HepG2 (cell line): ENCODE data around the gene SLC25A51. TPM values are rescaled to one million over a fixed set of nuclear protein-coding genes. Genes with fewer than 3 reads are reported as not detected.

ENCODE experiments used
- EEA1 ChIP-seq: sonication (generic); formaldehyde crosslinking; IDR thresholded peaks from 2 replicates; pipeline ENCODE4 v1.5.1; 2020; ENCODE audit warnings: mild to moderate bottlenecking, missing genetic modification reagents, borderline replicate concordance
- HCFC1 ChIP-seq: fragments of 150-350 bp; IDR thresholded peaks from 2 replicates; pipeline ENCODE4 v1.6.1; 2014; ENCODE audit warnings: low read depth, low read length
- HOXA5 ChIP-seq: sonication (generic); formaldehyde crosslinking; IDR thresholded peaks from 2 replicates; pipeline ENCODE4 v1.4.0; 2020; ENCODE audit warnings: missing genetic modification reagents
- MATR3 ChIP-seq: sonication (generic); formaldehyde crosslinking; IDR thresholded peaks from 2 replicates; pipeline ENCODE4 v1.4.0; 2020; ENCODE audit warnings: missing genetic modification reagents
- NFYB ChIP-seq: sonication (generic); formaldehyde crosslinking; IDR thresholded peaks from 2 replicates; pipeline ENCODE4 v1.4.0; 2020; ENCODE audit warnings: missing genetic modification reagents
- SMAD1 ChIP-seq: sonication (generic); formaldehyde crosslinking; IDR thresholded peaks from 2 replicates; pipeline ENCODE4 v1.4.0; 2020; ENCODE audit warnings: missing genetic modification reagents, low read depth, mild to moderate bottlenecking, borderline replicate concordance
- SP1 ChIP-seq, 2 experiments: fragments of 450-650 bp in 1 of 2; sonication (generic) in 1 of 2; formaldehyde crosslinking in 1 of 2; IDR thresholded peaks; 2 replicates each; pipeline versions ENCODE4 v1.4.0 to v1.6.1; 2016 to 2020; ENCODE audit warnings: missing genetic modification reagents in 1 of 2
- SPEN ChIP-seq: sonication (generic); formaldehyde crosslinking; IDR thresholded peaks from 2 replicates; pipeline ENCODE4 v1.5.1; 2020; ENCODE audit warnings: low read depth, mild to moderate bottlenecking, missing genetic modification reagents
- TAF1 ChIP-seq: sonication (generic); formaldehyde crosslinking; IDR thresholded peaks from 2 replicates; pipeline ENCODE4 v1.4.0; 2020; ENCODE audit warnings: missing genetic modification reagents
- ZMYM3 ChIP-seq: sonication (generic); formaldehyde crosslinking; IDR thresholded peaks from 2 replicates; pipeline ENCODE4 v1.5.1; 2020; ENCODE audit warnings: mild to moderate bottlenecking, missing genetic modification reagents
- ZNF143 ChIP-seq: sonication (generic); formaldehyde crosslinking; IDR thresholded peaks from 2 replicates; pipeline ENCODE4 v1.4.0; 2020; ENCODE audit warnings: missing genetic modification reagents
- ZNF225 ChIP-seq: sonication (generic); formaldehyde crosslinking; IDR thresholded peaks from 2 replicates; pipeline ENCODE4 v1.4.0; 2020; ENCODE audit warnings: mild to moderate bottlenecking, missing genetic modification reagents
- ZNF382 ChIP-seq: sonication (generic); formaldehyde crosslinking; IDR thresholded peaks from 2 replicates; pipeline ENCODE4 v1.5.0; 2020; ENCODE audit warnings: missing genetic modification reagents, mild to moderate bottlenecking, borderline replicate concordance
- ZNF615 ChIP-seq: sonication (generic); formaldehyde crosslinking; IDR thresholded peaks from 2 replicates; pipeline ENCODE4 v1.5.0; 2020; ENCODE audit warnings: mild to moderate bottlenecking, missing genetic modification reagents, borderline replicate concordance
- ZNF775 ChIP-seq: sonication (generic); formaldehyde crosslinking; IDR thresholded peaks from 2 replicates; pipeline ENCODE4 v1.4.0; 2020; ENCODE audit warnings: missing genetic modification reagents, mild to moderate bottlenecking, moderate library complexity, borderline replicate concordance
- polyA plus RNA-seq, 8 experiments: library from polyadenylated mRNA; depleted of rRNA in 3 of 8; stranded (reverse) in 7 of 8; unstranded in 1 of 8; fragments of >200 nt; fragmentation: Illumina TruSeq in 4 of 8; extraction: Trizol in 4 of 8; gene quantifications; 2 replicates each; pipeline versions ENCODE4 v1.2.1 to v1.2.3, GENCODE V29; 2011 to 2016; ENCODE audit warnings: low read depth in 4 of 8, missing spikeins in 1 of 8, mixed read lengths in 1 of 8; ENCODE audit not compliant: insufficient read depth in 1 of 8
- total RNA-seq, 5 experiments: library from RNA; depleted of rRNA; stranded (reverse); fragments of >200 nt; fragmentation: Illumina TruSeq; extraction: Trizol; gene quantifications; 2 replicates each; pipeline ENCODE4 v1.2.3, GENCODE V29; 2016; ENCODE audit warnings: low read depth in 1 of 5
- TF ChIP-seq, protein P1 (sequence below): sonication (generic); formaldehyde crosslinking; IDR thresholded peaks from 2 replicates; pipeline ENCODE4 v1.5.0; 2020; ENCODE audit warnings: mild to moderate bottlenecking, missing genetic modification reagents, borderline replicate concordance
- TF ChIP-seq, protein P2 (sequence below), 2 experiments: sonication (generic) in 1 of 2; formaldehyde crosslinking in 1 of 2; IDR thresholded peaks; 2 replicates each; pipeline versions ENCODE4 v1.5.1 to v1.6.1; 2011 to 2020; ENCODE audit warnings: borderline replicate concordance in 1 of 2, low read depth in 1 of 2, low read length in 1 of 2, mild to moderate bottlenecking in 1 of 2, missing genetic modification reagents in 1 of 2, moderate library complexity in 1 of 2
- TF ChIP-seq, protein P3 (sequence below): sonication (generic); formaldehyde crosslinking; IDR thresholded peaks from 2 replicates; pipeline ENCODE4 v1.8.0; 2022; ENCODE audit warnings: missing genetic modification reagents, mild to moderate bottlenecking, inconsistent platforms, borderline replicate concordance
- TF ChIP-seq, protein P4 (sequence below): sonication (generic); formaldehyde crosslinking; IDR thresholded peaks from 2 replicates; pipeline ENCODE4 v1.4.0; 2020; ENCODE audit warnings: mild to moderate bottlenecking, low read depth, missing genetic modification reagents

The SLC25A51 gene
- total and polyA plus RNA-seq, 2 of the 13 experiments (the other 11 are each of a cell fraction or from before 2014, with no cell fraction given) = 14.6 to 37.7 TPM

DNA sequence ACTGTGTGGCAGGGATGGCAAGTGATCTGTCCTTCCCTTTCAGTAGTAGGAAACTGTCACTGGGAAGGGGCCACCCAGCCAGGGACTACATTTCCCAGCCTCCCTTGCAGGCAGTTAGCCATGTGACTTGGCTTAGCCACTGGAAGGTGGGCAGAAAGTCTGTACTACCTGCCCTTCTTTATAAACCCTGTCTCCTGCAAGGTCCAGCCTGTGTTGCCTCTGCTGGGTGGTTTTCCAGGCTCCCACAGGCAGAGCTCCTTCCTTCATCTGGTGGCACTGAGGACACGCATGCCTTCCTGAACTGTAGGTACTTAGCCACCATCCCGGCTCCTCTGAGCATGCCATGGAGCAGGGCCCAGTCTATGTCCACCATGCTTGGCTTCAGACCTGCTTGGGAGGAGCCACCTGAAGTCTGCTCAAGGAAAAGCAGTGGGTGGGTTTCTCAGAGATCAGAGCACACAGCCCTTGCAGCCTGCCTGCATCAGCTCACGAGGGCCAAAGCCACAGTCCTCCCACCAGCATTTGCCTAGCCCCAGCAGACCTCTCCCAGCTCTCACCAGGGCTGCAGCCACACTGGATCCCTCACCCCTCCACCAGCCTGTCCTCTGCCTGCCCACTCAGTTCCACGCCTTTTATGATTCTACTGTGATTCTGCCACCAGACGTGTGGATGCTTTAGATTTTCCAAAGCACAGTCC lies 16.7 kb upstream of the SLC25A51 start (continued):
- TF ChIP-seq, protein P1, sequence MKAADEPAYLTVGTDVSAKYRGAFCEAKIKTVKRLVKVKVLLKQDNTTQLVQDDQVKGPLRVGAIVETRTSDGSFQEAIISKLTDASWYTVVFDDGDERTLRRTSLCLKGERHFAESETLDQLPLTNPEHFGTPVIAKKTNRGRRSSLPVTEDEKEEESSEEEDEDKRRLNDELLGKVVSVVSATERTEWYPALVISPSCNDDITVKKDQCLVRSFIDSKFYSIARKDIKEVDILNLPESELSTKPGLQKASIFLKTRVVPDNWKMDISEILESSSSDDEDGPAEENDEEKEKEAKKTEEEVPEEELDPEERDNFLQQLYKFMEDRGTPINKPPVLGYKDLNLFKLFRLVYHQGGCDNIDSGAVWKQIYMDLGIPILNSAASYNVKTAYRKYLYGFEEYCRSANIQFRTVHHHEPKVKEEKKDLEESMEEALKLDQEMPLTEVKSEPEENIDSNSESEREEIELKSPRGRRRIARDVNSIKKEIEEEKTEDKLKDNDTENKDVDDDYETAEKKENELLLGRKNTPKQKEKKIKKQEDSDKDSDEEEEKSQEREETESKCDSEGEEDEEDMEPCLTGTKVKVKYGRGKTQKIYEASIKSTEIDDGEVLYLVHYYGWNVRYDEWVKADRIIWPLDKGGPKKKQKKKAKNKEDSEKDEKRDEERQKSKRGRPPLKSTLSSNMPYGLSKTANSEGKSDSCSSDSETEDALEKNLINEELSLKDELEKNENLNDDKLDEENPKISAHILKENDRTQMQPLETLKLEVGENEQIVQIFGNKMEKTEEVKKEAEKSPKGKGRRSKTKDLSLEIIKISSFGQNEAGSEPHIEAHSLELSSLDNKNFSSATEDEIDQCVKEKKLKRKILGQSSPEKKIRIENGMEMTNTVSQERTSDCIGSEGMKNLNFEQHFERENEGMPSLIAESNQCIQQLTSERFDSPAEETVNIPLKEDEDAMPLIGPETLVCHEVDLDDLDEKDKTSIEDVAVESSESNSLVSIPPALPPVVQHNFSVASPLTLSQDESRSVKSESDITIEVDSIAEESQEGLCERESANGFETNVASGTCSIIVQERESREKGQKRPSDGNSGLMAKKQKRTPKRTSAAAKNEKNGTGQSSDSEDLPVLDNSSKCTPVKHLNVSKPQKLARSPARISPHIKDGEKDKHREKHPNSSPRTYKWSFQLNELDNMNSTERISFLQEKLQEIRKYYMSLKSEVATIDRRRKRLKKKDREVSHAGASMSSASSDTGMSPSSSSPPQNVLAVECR = no peak
- TF ChIP-seq MATR3 = no peak
- no peak for TF ChIP-seq ZNF775 (CRISPR knock-in tag)
- no peak for TF ChIP-seq SP1 (IDR thresholded peaks at IDR 0.05)
- TF ChIP-seq SP1 (CRISPR knock-in tag; IDR thresholded peaks at IDR 0.05) = no peak
- TF ChIP-seq ZMYM3 (CRISPR knock-in tag) = no peak
- TF ChIP-seq HCFC1 = peak; percentile 59; the same call in 1 of the 2 replicates
- peak; percentile 31; the same call in 1 of the 2 replicates for TF ChIP-seq NFYB (CRISPR knock-in tag)
- no peak for TF ChIP-seq EEA1 (CRISPR knock-in tag)
- TF ChIP-seq, protein P2, sequence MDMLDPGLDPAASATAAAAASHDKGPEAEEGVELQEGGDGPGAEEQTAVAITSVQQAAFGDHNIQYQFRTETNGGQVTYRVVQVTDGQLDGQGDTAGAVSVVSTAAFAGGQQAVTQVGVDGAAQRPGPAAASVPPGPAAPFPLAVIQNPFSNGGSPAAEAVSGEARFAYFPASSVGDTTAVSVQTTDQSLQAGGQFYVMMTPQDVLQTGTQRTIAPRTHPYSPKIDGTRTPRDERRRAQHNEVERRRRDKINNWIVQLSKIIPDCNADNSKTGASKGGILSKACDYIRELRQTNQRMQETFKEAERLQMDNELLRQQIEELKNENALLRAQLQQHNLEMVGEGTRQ (IDR thresholded peaks at IDR 0.05; ENCODE audit: low read depth, low read length) = peak; percentile 47
- TF ChIP-seq, protein P2 (CRISPR knock-in tag; IDR thresholded peaks at IDR 0.05; ENCODE audit: borderline replicate concordance) = peak; percentile 74; the same call in 1 of the 2 replicates
- TF ChIP-seq SMAD1 (CRISPR knock-in tag) = no peak
- TF ChIP-seq, protein P3, sequence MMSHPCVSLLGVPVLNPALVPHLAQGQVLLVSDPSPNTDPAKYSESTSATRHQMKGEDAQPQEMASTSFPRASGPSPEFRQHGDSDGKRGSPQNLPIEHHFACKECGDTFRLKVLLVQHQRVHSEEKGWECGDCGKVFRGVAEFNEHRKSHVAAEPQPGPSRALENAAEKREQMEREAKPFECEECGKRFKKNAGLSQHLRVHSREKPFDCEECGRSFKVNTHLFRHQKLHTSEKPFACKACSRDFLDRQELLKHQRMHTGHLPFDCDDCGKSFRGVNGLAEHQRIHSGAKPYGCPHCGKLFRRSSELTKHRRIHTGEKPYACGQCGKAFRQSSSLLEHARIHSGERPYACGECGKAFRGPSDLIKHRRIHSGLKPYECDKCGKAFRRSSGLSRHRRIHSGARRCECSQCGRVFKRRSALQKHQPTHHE (CRISPR knock-in tag) = no peak
- TF ChIP-seq, protein P4, sequence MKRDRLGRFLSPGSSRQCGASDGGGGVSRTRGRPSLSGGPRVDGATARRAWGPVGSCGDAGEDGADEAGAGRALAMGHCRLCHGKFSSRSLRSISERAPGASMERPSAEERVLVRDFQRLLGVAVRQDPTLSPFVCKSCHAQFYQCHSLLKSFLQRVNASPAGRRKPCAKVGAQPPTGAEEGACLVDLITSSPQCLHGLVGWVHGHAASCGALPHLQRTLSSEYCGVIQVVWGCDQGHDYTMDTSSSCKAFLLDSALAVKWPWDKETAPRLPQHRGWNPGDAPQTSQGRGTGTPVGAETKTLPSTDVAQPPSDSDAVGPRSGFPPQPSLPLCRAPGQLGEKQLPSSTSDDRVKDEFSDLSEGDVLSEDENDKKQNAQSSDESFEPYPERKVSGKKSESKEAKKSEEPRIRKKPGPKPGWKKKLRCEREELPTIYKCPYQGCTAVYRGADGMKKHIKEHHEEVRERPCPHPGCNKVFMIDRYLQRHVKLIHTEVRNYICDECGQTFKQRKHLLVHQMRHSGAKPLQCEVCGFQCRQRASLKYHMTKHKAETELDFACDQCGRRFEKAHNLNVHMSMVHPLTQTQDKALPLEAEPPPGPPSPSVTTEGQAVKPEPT (CRISPR knock-in tag) = no peak
- TF ChIP-seq SPEN (CRISPR knock-in tag) = no peak
- TF ChIP-seq HOXA5 (CRISPR knock-in tag) = no peak
- TF ChIP-seq ZNF225 = no peak
- no peak for TF ChIP-seq ZNF615 (CRISPR knock-in tag)
- peak; percentile 86 for TF ChIP-seq ZNF143 (CRISPR knock-in tag)
- TF ChIP-seq TAF1 (CRISPR knock-in tag) = no peak
- no peak for TF ChIP-seq ZNF382
